Caco-2 (cell line): ENCODE data around the gene GRIFIN. TPM values are rescaled to one million over a fixed set of nuclear protein-coding genes. Genes with fewer than 3 reads are reported as not detected.

Experiments
- BruUV-seq: library from RNA; stranded (reverse); fragments of 400-500 nt; replicated peaks from 2 replicates; lab custom pipeline; 2021; lab: Mats Ljungman, UMichigan
- CTCF ChIA-PET: fragments of 300-600 bp; sonication (Branson Sonifier 250); formaldehyde crosslinking; loops from one replicate; lab custom pipeline; 2022; ENCODE audit warnings: antibody characterized with exemption; lab: Charles Lee
- POLR2A ChIA-PET: fragments of 300-600 bp; sonication (Branson Sonifier 250); formaldehyde crosslinking; loops from one replicate; lab custom pipeline; 2022; ENCODE audit warnings: antibody characterized with exemption; lab: Charles Lee
- DNase-seq, 2 experiments: peaks; one replicate each; pipeline versions ENCODE4 v3.0.0 to v3.0.0-alpha.2; 2020 to 2022
- H3K27me3 ChIP-seq: replicated peaks from 2 replicates; pipeline ENCODE4 v1.6.0; 2011; ENCODE audit warnings: low read length; ENCODE audit not compliant: control insufficient read depth, insufficient read depth
- H3K36me3 ChIP-seq: 2 replicates; pipeline ENCODE4 v1.5.1; 2011; ENCODE audit warnings: low read length; ENCODE audit not compliant: control insufficient read depth, insufficient read depth
- H3K4me1 ChIP-seq: fragments of 250-450 bp; sonication (Bioruptor Pico); 2 replicates; pipeline ENCODE4 v1.5.1; 2020; ENCODE audit warnings: mild to moderate bottlenecking
- H3K4me3 ChIP-seq: 2 replicates; pipeline ENCODE4 v1.5.1; 2011; ENCODE audit warnings: low read depth, mild to moderate bottlenecking, control low read depth, low read length
- H3K9me3 ChIP-seq: fragments of 250-450 bp; sonication (Bioruptor Pico); 2 replicates; pipeline ENCODE4 v1.5.1; 2020; ENCODE audit warnings: mild to moderate bottlenecking, moderate library complexity
- H3K27ac Mint-ChIP-seq: one replicate; pipeline ENCODE4 v1.8.0; 2022; ENCODE audit warnings: mixed read lengths; ENCODE audit not compliant: unreplicated experiment
- H3K27me3 Mint-ChIP-seq: one replicate; pipeline ENCODE4 v1.8.0; 2022; ENCODE audit warnings: mixed read lengths; ENCODE audit not compliant: insufficient read depth, unreplicated experiment
- H3K36me3 Mint-ChIP-seq: one replicate; pipeline ENCODE4 v1.8.0; 2022; ENCODE audit warnings: mild to moderate bottlenecking, mixed read lengths; ENCODE audit not compliant: insufficient read depth, unreplicated experiment
- H3K4me1 Mint-ChIP-seq: one replicate; pipeline ENCODE4 v1.8.0; 2022; ENCODE audit warnings: low read depth, mixed read lengths; ENCODE audit not compliant: unreplicated experiment
- H3K4me3 Mint-ChIP-seq: one replicate; pipeline ENCODE4 v1.8.0; 2022; ENCODE audit warnings: mild to moderate bottlenecking, moderate library complexity, mixed read lengths; ENCODE audit not compliant: unreplicated experiment
- H3K9me3 Mint-ChIP-seq: one replicate; pipeline ENCODE4 v1.8.0; 2022; ENCODE audit warnings: mixed read lengths; ENCODE audit not compliant: unreplicated experiment
- CTCF ChIP-seq, 2 experiments: fragments of 200-600 bp in 1 of 2; IDR thresholded peaks; 1 replicate in 1 of 2; 2 replicates in 1 of 2; pipeline versions ENCODE4 v1.5.1 to v1.8.0; 2011 to 2022; ENCODE audit warnings: antibody characterized with exemption in 1 of 2, control low read depth in 1 of 2, inconsistent platforms in 1 of 2, low read depth in 1 of 2, low read length in 1 of 2, mild to moderate bottlenecking in 1 of 2, moderate library complexity in 1 of 2; ENCODE audit not compliant: insufficient read depth in 1 of 2, severe bottlenecking in 1 of 2, unreplicated experiment in 1 of 2
- intact Hi-C: fragments of 100-400 bp; cut with micrococcal nuclease; formaldehyde crosslinking; loops from one replicate; pipeline ENCODE4 v1.10.0; 2022; ENCODE audit not compliant: unreplicated experiment
- total RNA-seq: library from RNA; stranded (reverse); gene quantifications from 2 replicates; pipeline ENCODE4 v1.2.3, GENCODE V29; 2022

Gene GRIFIN
- total RNA-seq, 1 experiment from 2014 or later, result not detected

DNA sequence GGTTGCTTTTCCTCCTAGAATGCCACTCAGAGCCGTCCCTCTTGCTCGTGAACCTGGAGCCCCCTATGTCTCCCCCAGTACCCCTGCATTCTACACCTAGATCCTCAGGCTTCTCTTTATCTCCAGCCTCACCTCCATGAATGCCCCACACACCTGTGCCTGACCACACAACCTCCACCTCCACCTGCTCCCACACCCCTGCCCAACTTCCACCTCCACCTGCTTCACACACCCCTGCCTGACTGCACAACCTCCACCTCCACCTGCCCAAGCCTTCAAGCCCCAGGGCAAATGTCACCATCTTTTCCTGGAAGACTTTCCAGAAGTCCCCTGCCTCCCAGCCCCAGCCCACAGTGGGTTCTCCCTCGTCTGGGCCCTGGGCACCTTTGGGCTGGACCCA, 36.5 kb upstream of the GRIFIN start:
- peaks cover 13% of the 10 kb centered on the region for H3K4me1 ChIP-seq
- H3K4me1 Mint-ChIP-seq, result no peaks in the 10 kb centered on the region
- no peaks in the 10 kb centered on the region for H3K9me3 ChIP-seq

DNA sequence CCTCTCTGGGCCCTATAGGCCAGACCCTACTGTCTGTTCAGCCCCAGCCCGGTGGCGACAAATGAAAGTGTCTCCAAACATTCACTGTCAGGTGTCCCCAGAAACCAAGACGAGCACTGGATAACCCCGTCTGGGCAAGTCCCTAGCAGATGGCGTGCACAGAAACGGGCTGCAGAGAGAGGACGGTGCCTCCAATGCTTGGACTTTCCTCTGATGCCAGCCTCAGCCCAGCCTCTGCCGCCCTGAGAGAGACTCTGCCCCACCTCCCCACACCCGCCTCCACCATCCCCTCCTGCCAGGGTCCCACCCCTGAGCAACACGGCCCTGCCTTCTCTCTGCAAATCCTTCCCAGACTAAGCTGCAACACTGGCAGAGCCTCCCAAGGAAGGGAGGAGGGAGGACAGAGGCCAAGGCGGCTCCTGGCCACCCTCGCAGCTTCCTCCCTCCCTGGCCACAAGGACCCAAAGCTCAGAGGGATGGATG, 36.0 kb upstream of the GRIFIN start:
- Mint-ChIP-seq H3K27me3 (no peaks in the 10 kb centered on the region), H3K4me3 (no peak overlapping the region), H3K4me1 (no peaks in the 10 kb centered on the region), H3K27ac (no peak overlapping the region), H3K9me3 (no peaks in the 10 kb centered on the region), H3K36me3 (no peaks in the 10 kb centered on the region)
- H3K27me3 ChIP-seq, result no peaks in the 10 kb centered on the region
- H3K9me3 ChIP-seq, result no peaks in the 10 kb centered on the region
- no peak for TF ChIP-seq CTCF (IDR thresholded peaks at IDR 0.05; ENCODE audit: insufficient read depth in 1 of 2, low read depth in 1 of 2, low read length in 1 of 2, severe bottlenecking in 1 of 2, unreplicated experiment in 1 of 2)
- no peak for DNase-seq
- BruUV-seq, result no TSS peak
- peaks cover 13% of the 10 kb centered on the region for H3K4me1 ChIP-seq
- ChIA-PET CTCF (no interaction called here), POLR2A (no interaction called here)
- no peak overlapping the region for H3K4me3 ChIP-seq
- no peaks in the 10 kb centered on the region for H3K36me3 ChIP-seq
- intact Hi-C loops, result no loop called here

More for the DNA sequence above, 36.5 kb upstream of the GRIFIN start:
- no peak overlapping the region for H3K4me3 ChIP-seq
- no peaks in the 10 kb centered on the region for H3K27me3 ChIP-seq
- no peak for TF ChIP-seq CTCF (IDR thresholded peaks at IDR 0.05; ENCODE audit: insufficient read depth in 1 of 2, low read depth in 1 of 2, low read length in 1 of 2, severe bottlenecking in 1 of 2, unreplicated experiment in 1 of 2)
- Mint-ChIP-seq H3K27me3 (no peaks in the 10 kb centered on the region), H3K27ac (no peak overlapping the region), H3K9me3 (no peaks in the 10 kb centered on the region), H3K36me3 (no peaks in the 10 kb centered on the region), H3K4me3 (no peak overlapping the region)
- no TSS peak for BruUV-seq
- CTCF ChIA-PET, result no interaction called here
- intact Hi-C loops, result no loop called here
- DNase-seq, result no peak
- H3K36me3 ChIP-seq, result no peaks in the 10 kb centered on the region
- POLR2A ChIA-PET, result no interaction called here

- Histone ChIP-seq H3K9me3 (no peaks in the 10 kb centered on the region), H3K36me3 (no peaks in the 10 kb centered on the region), H3K4me3 (no peak overlapping the region), H3K4me1 (peaks cover 13% of the 10 kb centered on the region), H3K27me3 (no peaks in the 10 kb centered on the region)
- no peaks in the 10 kb centered on the region for H3K9me3 Mint-ChIP-seq
- H3K27ac Mint-ChIP-seq, result no peak overlapping the region
- ChIA-PET POLR2A (no interaction called here), CTCF (interaction anchor here (0.6 kb wide), 1 partner anchor 48 kb away, joined by 3 read pairs; no protein-coding TSS in a partner anchor)
- no peaks in the 10 kb centered on the region for H3K27me3 Mint-ChIP-seq
- no peak for DNase-seq
- no peaks in the 10 kb centered on the region for H3K36me3 Mint-ChIP-seq
- TF ChIP-seq CTCF (IDR thresholded peaks at IDR 0.05; ENCODE audit: insufficient read depth in 1 of 2, low read depth in 1 of 2, low read length in 1 of 2, severe bottlenecking in 1 of 2, unreplicated experiment in 1 of 2), result no peak
- intact Hi-C loops, result no loop called here
- no peak overlapping the region for H3K4me3 Mint-ChIP-seq
- no TSS peak for BruUV-seq
- H3K4me1 Mint-ChIP-seq, result no peaks in the 10 kb centered on the region
Observed at GRCh38 chr7:2511769-2512168, 35.6 kb upstream of the GRIFIN start.
